Caki2 (cell line): ENCODE measurements around the gene NAA35. TPM values are rescaled to one million over a fixed set of nuclear protein-coding genes. Genes with fewer than 3 reads are reported as not detected.
A peak's percentile ranks its signal among the peaks of the same experiment; 100 is the strongest.

ENCODE experiments used
- DNase-seq: peaks from one replicate; pipeline ENCODE4 v3.0.0-alpha.2; 2015; ENCODE audit warnings: low read depth
- in situ Hi-C: cut with HindIII; loops from 2 replicates; pipeline ENCODE4 v1.10.0; 2016; ENCODE audit warnings: low sequenced_read_pairs, low pct_unique_long_range_greater_than_20kb, mixed read lengths
- total RNA-seq: library from RNA; depleted of rRNA; stranded (reverse); fragments of >200 nt; shearing (Covaris generic); gene quantifications from 2 replicates; pipeline ENCODE4 v1.2.3, GENCODE V29; 2014; ENCODE audit warnings: low replicate concordance

The NAA35 gene
- total RNA-seq, 1 experiment from 2014 or later = 6.8 TPM

DNA sequence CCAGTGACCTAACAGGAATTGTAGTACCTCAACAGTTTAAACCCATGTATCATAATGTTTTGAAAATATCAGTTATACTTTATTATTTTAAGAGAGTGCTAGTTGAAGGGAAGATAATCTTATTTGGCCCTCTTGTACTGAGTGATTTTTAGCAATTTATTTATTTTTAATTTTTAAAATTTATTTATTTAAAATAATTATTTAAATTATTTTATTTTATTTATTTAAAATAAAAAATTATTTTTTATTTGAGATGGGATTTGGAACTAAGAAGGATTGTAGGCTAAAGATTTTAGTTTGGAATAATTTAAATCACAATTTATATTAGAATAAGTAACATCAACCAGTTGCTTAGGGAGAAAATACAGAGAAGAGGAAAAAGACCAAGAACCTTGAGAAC lies 54.2 kb downstream of the NAA35 start:
- no peak for DNase-seq

DNA sequence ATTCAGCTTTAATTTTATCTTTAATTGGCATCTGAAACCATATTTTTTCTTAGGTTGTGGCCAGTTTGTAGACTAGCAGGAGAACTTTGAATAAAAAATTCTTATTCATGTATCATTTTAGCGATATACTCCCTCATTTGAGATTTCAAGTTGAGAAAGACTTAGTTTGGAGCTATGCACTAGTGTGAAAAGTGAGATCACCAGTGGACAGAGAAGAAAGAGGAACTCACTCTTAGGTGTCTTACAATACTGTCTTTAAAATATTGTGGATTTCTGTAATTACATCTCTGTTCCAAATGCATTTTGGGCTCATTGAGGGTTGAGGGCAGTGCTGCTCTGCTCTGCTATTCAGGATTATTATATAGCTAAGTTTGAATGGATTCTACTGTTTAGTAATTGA lies 54.7 kb downstream of the NAA35 start:
- no peak for DNase-seq
- in situ Hi-C loops = no loop called here

More for the DNA sequence above, 54.2 kb downstream of the NAA35 start:
- in situ Hi-C loops = no loop called here

DNA sequence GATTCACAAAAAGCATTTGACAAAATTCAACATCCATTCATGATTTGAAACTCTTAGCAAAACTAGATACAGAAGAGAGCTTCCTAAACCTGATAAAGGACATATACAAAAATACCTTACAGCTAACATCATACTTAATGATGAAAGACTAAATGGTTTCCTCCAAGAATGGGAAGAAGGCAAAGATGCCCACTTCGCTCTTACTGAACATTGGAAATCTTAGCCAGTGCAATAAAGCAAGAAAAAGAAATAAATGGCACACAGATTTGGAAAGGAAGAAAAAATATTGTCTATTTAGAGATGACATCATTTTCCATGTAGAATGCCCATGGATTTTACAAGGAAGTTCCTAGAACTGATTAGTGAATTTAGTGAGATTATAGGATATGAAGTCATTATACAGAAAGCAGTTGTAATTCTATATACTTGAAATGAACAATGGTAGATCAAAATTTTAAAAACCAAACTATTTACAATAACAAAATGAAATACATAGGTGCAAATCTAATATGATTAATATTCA lies 64.4 kb downstream of the NAA35 start:
- DNase-seq = no peak
- in situ Hi-C loops = no loop called here

DNA sequence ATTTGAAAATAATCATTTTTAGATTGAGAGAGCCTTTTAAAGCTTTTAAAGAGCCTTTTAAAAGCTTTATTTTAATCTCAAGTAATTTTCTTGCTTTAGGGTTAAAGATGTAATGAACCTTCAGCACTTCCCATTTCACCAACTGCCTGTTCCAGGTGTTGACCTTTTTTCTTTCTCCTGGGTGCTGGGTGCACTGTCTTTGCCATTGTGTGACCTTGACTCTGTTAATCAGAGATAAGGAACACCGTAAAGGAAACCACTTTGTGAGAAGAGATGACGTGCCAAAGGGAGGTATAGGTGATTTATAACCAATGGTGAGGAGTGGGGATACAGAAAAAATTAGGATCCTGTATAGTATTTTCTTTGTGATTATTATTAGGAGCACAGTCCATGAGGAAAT lies 68.2 kb downstream of the NAA35 start:
- in situ Hi-C loops = no loop called here
- no peak for DNase-seq

DNA sequence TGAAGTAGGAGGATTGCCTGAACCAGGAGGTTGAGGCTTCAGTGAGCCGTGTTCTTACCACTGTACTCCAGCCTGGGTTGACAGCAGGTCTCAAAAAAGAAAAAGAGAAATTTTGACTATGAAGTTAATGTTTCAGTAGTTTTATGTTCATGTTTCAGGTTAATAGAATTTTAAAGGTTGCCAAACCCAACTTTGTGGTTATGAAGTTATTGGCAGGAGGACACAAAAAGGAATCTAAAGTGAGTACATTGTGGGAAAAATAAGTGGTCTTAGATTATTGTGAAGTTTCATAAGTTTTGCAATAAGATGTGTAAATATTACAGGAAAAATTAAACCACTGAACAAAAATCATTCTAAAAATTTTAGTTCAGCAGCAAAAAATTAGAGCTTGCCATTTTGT lies 79.8 kb downstream of the NAA35 start:
- no peak for DNase-seq
- in situ Hi-C loops = no loop called here

DNA sequence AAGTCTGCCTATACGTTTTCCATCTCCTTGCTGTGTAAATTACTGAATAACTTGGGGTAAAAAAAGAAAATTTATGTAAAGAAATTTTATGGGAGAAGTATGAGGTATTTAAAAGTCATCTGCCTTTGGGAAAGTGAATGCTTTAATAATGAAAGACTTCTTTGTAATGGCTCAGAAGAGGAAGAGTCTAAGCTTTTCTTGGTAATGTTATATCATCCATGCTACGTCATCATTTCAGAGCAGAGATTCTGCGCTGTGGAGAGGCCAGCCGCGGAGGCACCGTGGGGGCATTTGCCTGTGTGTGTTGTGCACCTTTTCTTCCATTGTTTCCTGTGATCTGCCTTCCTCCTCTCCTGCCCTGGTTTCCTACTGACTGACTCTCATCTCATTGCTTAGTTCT lies 80.2 kb downstream of the NAA35 start:
- DNase-seq = no peak
- in situ Hi-C loops = no loop called here

DNA sequence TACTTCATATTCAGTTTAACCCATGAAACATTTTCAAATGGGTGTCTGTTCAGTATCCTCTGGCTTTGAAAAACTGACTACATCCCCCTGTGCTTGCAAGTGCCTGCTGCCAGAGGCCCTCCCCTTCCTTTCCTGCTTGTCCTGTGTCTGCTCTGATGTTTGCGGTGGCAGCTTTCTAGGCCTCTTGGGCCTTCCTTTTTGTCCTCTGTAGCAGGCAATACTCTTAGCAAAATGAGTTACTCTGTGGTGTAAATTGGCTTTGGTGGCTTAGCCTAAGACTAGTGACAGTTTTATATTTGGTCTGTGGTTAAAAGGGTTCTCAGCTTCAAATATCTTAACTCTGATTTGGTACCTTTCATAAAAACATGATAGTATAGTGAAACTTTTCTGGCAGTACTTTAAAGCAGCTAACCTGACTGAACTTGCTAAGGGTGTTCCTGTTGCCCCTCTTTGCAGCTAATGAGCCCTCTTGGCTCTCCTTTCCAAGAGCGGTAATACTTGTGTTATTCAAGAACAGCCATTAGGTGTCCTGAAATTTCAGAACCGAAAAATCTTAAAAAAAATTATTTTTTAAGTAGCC lies 81.8 kb downstream of the NAA35 start:
- in situ Hi-C loops = no loop called here
- no peak for DNase-seq

DNA sequence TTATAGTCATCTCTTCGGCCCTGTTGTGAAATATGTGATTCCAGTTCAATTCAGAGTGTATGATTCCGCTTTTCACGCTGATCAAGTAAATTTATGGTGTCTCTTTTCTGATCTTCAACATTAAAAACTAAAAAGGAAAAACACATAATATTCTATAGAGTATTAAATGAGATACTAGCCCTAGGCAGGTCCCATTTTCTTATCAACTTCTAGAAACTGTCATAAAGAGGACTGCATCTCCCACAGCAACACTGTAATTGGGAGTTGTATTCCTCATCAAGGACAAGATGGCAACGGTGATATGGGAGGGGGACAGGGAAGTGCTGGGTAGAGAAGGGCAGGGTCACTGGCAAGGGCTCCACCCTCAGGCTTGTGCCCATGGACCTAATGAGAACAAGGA lies 86.8 kb downstream of the NAA35 start:
- DNase-seq = no peak
- in situ Hi-C loops = no loop called here

DNA sequence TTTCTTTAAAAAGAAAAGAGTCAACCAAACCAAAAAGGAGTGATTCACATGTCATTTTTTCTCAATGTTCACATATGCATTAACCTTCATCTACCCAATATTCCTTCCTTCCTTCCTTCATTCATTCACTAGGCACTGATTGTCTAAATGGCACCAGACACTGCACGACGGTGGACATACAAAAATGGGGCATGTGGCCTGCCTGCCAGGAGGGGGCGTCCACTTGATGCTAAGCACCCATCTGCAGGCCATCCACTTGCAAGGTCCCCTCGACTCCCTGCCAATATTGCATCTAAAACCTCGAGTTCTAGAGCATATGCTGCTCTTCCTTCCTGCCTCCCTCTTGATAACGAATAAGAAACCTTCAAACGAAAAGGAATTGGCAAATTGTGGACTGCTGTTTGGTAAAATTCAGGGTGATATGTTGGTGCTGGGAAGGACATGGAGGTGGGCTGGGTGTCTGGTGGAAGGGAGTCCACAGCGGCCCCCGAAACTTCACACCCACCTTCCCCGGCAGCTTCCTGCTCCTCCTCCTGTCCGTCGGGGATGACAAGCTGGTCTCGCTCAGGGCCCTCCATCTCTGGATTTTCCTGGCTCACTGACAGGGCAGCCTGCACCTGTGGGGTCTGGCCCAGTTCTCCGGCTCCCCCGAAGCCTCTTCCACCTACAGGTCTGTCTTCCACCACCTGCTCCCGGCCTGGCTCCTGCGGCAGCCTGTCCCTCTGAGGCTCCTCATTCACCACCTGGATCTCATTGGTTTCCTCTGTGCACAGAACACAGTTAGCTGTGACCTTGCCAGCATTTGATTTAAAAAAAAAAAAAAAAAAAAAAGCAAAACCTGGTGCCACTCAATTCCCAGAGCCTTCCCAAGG lies 94.2 kb downstream of the NAA35 start:
- in situ Hi-C loops = no loop called here

DNA sequence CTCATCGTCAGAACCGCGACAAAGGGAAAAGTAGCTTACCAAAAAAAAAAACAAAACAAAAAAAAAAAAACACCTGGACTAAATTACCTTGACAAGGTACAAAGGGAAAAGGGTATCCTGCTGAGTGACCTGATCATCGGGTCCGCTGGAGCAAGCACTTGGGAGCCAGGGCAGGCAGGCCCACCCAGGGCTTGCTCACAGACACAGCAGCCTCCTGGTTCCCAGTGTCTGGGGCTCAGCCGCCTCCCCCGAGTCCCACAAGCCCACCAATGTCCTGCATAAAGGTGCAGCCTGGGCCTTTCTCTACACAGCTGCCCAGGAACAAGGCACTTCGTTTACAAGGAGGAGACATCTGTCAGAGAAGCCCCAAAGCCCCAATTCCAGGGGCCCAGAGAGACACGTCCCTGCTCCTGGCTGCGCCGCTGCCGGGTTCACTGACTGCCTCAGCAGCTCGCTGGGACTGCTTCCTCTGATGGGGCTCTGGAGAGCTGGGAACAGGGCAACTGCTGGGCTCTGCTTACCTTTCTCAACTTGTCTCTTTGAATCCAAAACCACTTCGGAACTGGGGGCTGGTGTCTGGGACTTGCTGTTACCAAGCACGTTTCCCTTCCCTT lies 95.0 kb downstream of the NAA35 start:
- in situ Hi-C loops = no loop called here
- DNase-seq = no peak

More for the DNA sequence above, 94.2 kb downstream of the NAA35 start:
- peak; percentile 16 for DNase-seq

DNA sequence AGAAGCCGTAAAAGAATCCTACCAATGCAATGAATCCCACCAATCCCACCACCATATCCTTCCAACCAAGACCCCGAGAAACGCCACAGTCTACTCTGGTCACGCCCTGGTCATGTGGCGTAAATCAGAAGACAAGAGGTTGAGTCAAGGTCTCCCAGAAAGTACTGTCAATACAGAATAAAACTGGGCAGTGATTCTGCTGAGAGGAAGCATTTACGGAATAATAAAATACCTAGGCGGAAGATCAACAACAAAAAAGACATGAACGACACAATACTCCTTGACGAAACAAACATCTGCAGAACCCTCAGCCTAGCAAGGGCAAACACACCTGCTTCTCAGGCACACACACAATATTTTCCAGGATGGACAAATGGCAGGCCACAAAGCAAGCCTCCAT lies 95.6 kb downstream of the NAA35 start:
- in situ Hi-C loops = no loop called here
- no peak for DNase-seq

DNA sequence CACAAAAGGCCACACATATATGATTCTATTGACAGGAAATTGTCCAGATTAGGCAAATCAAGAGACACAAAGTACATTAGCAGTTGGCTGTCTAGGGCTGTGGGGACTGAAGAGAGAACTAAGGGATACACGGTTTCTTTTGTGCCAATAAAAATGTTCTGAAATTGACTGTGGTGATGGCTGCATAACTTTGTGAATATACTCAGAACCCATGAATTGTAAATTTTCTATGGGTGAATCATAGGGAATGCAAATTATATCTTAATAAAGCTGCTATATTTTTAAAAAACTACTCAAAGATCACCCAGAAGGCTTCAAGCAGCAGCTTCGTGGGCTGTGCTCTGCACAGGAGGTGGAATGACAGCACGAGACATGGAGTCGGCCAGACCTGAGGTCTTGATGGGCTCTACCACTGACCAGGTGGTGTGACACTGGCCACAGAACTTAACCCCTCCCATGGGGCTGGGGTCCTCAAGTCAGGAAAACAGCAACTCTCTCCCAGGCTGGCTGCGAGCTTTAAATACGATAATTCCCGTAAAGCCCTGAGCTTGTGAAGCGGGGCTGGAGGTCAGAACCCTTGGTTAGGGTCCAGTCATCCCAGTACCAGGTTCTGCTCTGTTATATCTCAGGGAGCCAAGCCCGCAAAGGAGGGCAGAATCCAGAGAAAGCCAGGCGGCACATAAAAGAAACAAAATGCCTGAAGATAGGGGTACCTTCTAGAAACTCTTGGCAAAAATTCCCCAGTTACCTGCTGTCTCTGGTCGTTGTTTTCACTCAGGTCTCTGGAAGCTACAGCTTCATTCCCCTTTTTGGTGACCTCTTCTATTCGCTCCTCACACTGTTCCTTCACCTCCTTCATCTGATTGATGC lies 99.3 kb downstream of the NAA35 start:
- in situ Hi-C loops = no loop called here

DNA sequence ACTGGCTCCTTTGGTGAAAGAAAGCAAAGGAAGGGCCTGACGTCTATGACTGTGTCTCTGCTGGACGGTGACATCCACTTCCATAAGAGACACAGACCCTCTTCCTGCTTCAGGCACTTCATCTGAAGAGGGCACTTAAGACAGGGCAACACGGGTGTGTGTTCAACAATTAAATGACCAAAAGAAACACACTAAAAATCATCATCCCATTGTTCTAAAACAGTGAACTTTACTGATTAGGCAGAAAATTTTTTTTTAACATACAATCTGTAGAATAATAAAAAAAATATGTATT lies 99.9 kb downstream of the NAA35 start:
- in situ Hi-C loops = no loop called here
- DNase-seq = no peak

More for the DNA sequence above, 99.3 kb downstream of the NAA35 start:
- DNase-seq = no peak

DNA sequence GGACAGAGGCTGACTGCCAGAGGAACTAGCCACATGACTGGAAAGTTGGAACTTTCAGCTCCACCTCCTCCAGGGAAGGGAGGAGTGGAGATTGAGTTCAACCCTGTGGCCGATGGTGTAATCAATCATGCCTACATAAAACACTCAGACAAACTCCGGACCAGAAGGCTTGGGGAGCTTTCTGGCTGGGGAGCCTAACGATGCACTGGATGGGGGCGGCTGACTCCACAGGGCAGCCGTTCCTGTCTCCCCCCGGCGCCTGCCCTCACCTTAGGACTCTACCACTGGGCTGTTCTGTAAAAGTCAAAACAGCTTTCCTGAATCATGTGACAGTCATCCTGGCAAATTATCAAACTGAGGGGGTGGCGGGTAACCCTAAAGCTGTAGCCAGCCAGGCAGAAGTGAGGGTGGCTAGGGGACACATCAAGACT lies 100.4 kb downstream of the NAA35 start:
- no peak for DNase-seq
- in situ Hi-C loops = no loop called here

DNA sequence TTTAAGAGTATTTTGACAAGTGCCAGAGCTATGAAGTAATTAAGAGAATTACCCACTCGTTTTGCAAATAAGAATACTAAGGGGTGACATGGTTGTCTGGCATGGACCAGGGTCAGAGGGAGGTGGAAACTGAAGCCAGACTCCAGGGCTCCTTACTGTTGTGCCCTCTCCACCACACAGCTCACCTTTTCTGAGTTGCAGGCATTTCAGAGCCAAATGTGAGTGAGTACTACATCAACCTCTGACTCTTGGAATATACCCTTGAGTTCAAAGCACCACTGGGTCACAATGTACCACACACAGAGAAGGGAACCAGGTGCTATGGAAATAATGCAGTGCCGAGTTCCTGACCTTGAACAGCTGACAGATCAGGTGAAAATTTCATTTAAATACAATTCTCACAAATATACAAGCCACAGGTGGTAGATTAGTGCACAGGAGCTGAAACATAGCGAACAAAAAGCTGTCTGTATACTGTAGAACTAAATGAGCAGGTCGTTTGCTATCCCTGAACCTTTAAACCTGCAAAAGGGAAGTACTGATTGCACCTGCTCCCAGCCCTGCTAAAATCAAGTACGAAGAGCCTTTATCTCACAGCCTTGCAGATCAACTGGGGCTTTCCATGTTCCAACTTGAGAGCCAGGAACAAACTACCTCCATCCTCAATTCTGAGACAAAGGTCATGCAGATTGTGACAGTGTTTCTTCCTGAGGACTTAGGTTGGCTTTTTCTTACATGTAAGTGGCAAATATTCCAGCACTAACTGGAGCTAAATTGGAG lies 101.4 kb downstream of the NAA35 start:
- DNase-seq = no peak
- in situ Hi-C loops = no loop called here

DNA sequence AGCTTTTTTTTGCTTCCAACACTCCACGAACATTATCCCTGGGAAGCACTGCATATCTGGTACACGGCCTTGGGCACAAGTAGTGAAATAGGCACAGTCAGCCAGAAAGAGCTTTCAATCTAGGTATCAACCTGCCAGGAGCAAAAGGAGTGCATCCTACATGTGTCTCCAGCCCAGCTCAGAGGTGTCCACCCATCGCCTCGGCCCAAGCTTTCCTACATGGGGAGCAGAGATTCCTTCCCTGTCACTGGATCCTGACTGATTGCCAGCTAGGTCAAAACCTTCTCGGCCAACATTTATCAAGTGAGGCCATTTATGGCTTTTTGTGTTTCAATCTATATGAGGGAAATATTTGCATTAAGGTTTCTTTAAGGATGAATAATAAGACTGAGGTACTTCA lies 102.6 kb downstream of the NAA35 start:
- no peak for DNase-seq
- in situ Hi-C loops = no loop called here

DNA sequence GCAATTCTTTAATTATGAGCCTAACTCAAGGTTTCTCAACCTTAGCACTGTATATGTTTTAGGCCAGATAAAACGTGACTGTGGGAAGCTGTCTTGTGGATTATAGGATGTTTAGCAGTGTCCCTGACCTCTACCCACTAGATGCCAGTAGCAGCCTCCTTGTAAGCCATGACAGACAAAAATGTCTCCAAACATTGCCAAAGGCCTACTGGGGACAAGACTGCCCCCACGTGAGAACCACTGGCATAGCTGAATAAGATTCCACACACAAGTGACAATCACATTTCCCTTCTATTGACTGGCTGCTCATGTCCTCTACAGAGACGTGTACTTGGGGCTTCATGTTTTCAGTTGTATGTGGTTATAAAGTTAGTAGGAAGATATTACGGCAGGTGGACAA lies 103.1 kb downstream of the NAA35 start:
- DNase-seq = no peak
- in situ Hi-C loops = no loop called here

DNA sequence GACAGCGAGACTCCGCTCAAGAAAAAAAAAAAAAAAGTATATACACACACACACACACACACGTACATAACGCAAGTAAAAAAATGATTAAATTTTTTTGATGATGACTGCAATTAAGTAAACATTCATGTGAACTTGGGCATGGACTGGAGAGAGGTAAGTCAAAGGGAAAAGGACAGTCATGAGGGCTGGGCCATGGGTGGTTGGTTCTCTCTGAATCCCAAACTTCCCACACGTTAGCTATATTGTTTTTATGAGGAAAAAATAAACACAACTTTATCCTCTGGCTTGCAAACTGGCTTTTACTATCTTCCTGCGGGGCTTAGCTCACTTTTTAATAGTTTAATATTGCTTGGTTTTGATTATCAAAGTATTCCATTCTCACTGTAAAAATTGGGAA lies 104.7 kb downstream of the NAA35 start:
- DNase-seq = no peak
- in situ Hi-C loops = no loop called here
